H1 (cell line): Measurements from ENCODE around the gene TMPRSS11F. TPM values are rescaled to one million over a fixed set of nuclear protein-coding genes. Genes with fewer than 3 reads are reported as not detected.
A peak's percentile ranks its signal among the peaks of the same experiment; 100 is the strongest.

Experiments used
- CTCF ChIA-PET: fragments of 300-600 bp; sonication (Branson Sonifier 250); formaldehyde crosslinking; loops from one replicate; lab custom pipeline; 2021; ENCODE audit not compliant: partially characterized antibody; lab: Charles Lee
- POLR2A ChIA-PET: fragments of 300-600 bp; sonication (Branson Sonifier 250); formaldehyde crosslinking; loops from one replicate; lab custom pipeline; 2021; ENCODE audit warnings: inconsistent platforms; ENCODE audit not compliant: partially characterized antibody; lab: Charles Lee
- DNase-seq, 2 experiments: peaks; one replicate each; pipeline versions ENCODE4 v3.0.0 to v3.0.0-alpha.2; 2010 to 2022; ENCODE audit warnings: low spot score in 2 of 2, low read depth in 1 of 2, mixed read lengths in 1 of 2
- FAIRE-seq: peaks from 2 replicates; lab custom pipeline; 2011; peaks lifted over from hg19 to GRCh38; lab: Jason Lieb, UNC
- H2AFZ ChIP-seq: 2 replicates; pipeline ENCODE4 v1.8.1; 2012; ENCODE audit warnings: low read length, inconsistent platforms
- H2AK5ac ChIP-seq: 2 replicates; pipeline ENCODE4 v1.6.1; 2013; ENCODE audit warnings: low read depth, low read length
- H2BK120ac ChIP-seq: replicated peaks from 2 replicates; pipeline ENCODE3; 2013; ENCODE audit warnings: low read depth, low read length, inconsistent platforms
- H2BK12ac ChIP-seq: 2 replicates; pipeline ENCODE4 v1.6.1; 2013; ENCODE audit warnings: low read depth, low read length
- H2BK15ac ChIP-seq: 2 replicates; pipeline ENCODE4 v1.6.1; 2013; ENCODE audit warnings: low read length
- H2BK20ac ChIP-seq: 2 replicates; pipeline ENCODE4 v1.6.1; 2013; ENCODE audit warnings: low read length
- H2BK5ac ChIP-seq: 2 replicates; pipeline ENCODE4 v1.6.1; 2013; ENCODE audit warnings: low read depth, low read length
- H3K14ac ChIP-seq: 2 replicates; pipeline ENCODE4 v1.6.1; 2013; ENCODE audit warnings: inconsistent platforms; ENCODE audit not compliant: insufficient read length
- H3K18ac ChIP-seq: 2 replicates; pipeline ENCODE4 v1.6.1; 2013; ENCODE audit warnings: low read length; ENCODE audit errors: extremely low read depth
- H3K23ac ChIP-seq: 2 replicates; pipeline ENCODE4 v1.6.1; 2013; ENCODE audit warnings: inconsistent platforms; ENCODE audit not compliant: insufficient read length
- H3K23me2 ChIP-seq: 2 replicates; pipeline ENCODE4 v1.6.1; 2013; ENCODE audit warnings: low read depth, low read length
- H3K27ac ChIP-seq: 2 replicates; pipeline ENCODE4 v1.6.1; 2011; ENCODE audit warnings: low read depth, low read length, inconsistent platforms
- H3K27me3 ChIP-seq, 4 experiments: replicated peaks in 1 of 4; 1 replicate in 1 of 4; 2 replicates in 3 of 4; pipeline versions ENCODE4 v1.6.1 to v1.8.1; 2011 to 2013; ENCODE audit warnings: low read length in 3 of 4, mild to moderate bottlenecking in 3 of 4, inconsistent platforms in 2 of 4, mixed read lengths in 2 of 4, moderate library complexity in 1 of 4; ENCODE audit not compliant: control insufficient read depth in 3 of 4, insufficient read depth in 3 of 4; ENCODE audit errors: extremely low read depth in 1 of 4
- H3K36me3 ChIP-seq, 4 experiments: 2 replicates each; pipeline versions ENCODE4 v1.6.1 to v1.8.1; 2011 to 2013; ENCODE audit warnings: mild to moderate bottlenecking in 4 of 4, low read length in 3 of 4, moderate library complexity in 2 of 4, control low read depth in 1 of 4, inconsistent platforms in 1 of 4; ENCODE audit not compliant: insufficient read depth in 4 of 4, control insufficient read depth in 2 of 4
- H3K4ac ChIP-seq: replicated peaks from 2 replicates; pipeline ENCODE3; 2013; ENCODE audit warnings: low read length, low read depth, mixed read lengths, inconsistent platforms; ENCODE audit not compliant: insufficient read length
- H3K4me1 ChIP-seq, 4 experiments: replicated peaks in 1 of 4; 1 replicate in 1 of 4; 2 replicates in 3 of 4; pipeline versions ENCODE4 v1.6.1 to v1.8.1; 2011 to 2013; ENCODE audit warnings: low read length in 3 of 4, inconsistent platforms in 2 of 4, mixed read lengths in 1 of 4; ENCODE audit not compliant: insufficient read depth in 4 of 4, control insufficient read depth in 3 of 4
- H3K4me2 ChIP-seq, 2 experiments: 2 replicates each; pipeline versions ENCODE4 v1.6.1 to v1.8.1; 2011 to 2013; ENCODE audit warnings: low read depth in 2 of 2, low read length in 2 of 2, control low read depth in 1 of 2, inconsistent platforms in 1 of 2, mild to moderate bottlenecking in 1 of 2; ENCODE audit not compliant: insufficient read depth in 1 of 2
- H3K4me3 ChIP-seq, 4 experiments: fragments of 200-600, 300-600 bp in 1 of 4; sonication (generic), shearing (Covaris generic), sonication (Bioruptor Twin) in 1 of 4; 2 replicates each; pipeline versions ENCODE4 v1.5.1 to v1.8.1; 2011 to 2016; ENCODE audit warnings: low read length in 4 of 4, low read depth in 3 of 4, control low read depth in 2 of 4, inconsistent platforms in 2 of 4, mild to moderate bottlenecking in 2 of 4, mixed read lengths in 1 of 4, moderate library complexity in 1 of 4; ENCODE audit not compliant: insufficient read depth in 2 of 4; ENCODE audit errors: extremely low read depth in 1 of 4
- H3K56ac ChIP-seq: replicated peaks from 2 replicates; pipeline ENCODE3; 2013; ENCODE audit warnings: low read depth, mild to moderate bottlenecking, mixed read lengths, low read length, inconsistent platforms; ENCODE audit not compliant: insufficient read length
- H3K79me1 ChIP-seq: 2 replicates; pipeline ENCODE4 v1.6.1; 2013; ENCODE audit warnings: low read depth, low read length, control low read depth
- H3K79me2 ChIP-seq, 2 experiments: 2 replicates each; pipeline versions ENCODE4 v1.6.1 to v1.8.1; 2012 to 2013; ENCODE audit warnings: low read length in 2 of 2, mild to moderate bottlenecking in 2 of 2, inconsistent platforms in 1 of 2; ENCODE audit not compliant: insufficient read depth in 2 of 2, control insufficient read depth in 1 of 2
- H3K9ac ChIP-seq, 4 experiments: replicated peaks in 1 of 4; 1 replicate in 1 of 4; 2 replicates in 3 of 4; pipeline versions ENCODE4 v1.6.1 to v1.8.1; 2011 to 2013; ENCODE audit warnings: low read depth in 3 of 4, low read length in 3 of 4, control low read depth in 2 of 4, mild to moderate bottlenecking in 2 of 4, moderate library complexity in 2 of 4, inconsistent platforms in 1 of 4; ENCODE audit errors: extremely low read depth in 1 of 4
- H3K9me3 ChIP-seq, 2 experiments: 2 replicates each; pipeline versions ENCODE4 v1.6.1 to v1.8.1; 2012 to 2013; ENCODE audit warnings: mild to moderate bottlenecking in 2 of 2, moderate library complexity in 2 of 2, control low read depth in 1 of 2, inconsistent platforms in 1 of 2, low read depth in 1 of 2, low read length in 1 of 2, mixed read lengths in 1 of 2; ENCODE audit not compliant: insufficient read depth in 2 of 2
- H4K20me1 ChIP-seq, 2 experiments: replicated peaks in 1 of 2; 2 replicates each; pipeline versions ENCODE3 to v1.8.1; 2011 to 2013; ENCODE audit warnings: inconsistent platforms in 2 of 2, low read length in 2 of 2, mild to moderate bottlenecking in 1 of 2; ENCODE audit not compliant: insufficient read depth in 2 of 2, control insufficient read depth in 1 of 2
- H4K5ac ChIP-seq: 2 replicates; pipeline ENCODE4 v1.6.1; 2013; ENCODE audit warnings: low read length, low read depth, mixed read lengths, inconsistent platforms; ENCODE audit not compliant: insufficient read length
- H4K8ac ChIP-seq: 2 replicates; pipeline ENCODE4 v1.8.0; 2013; ENCODE audit warnings: mild to moderate bottlenecking, moderate library complexity, low read length, inconsistent platforms; ENCODE audit not compliant: insufficient read depth; ENCODE audit errors: extremely low read depth
- H4K91ac ChIP-seq: replicated peaks from 2 replicates; pipeline ENCODE3; 2013; ENCODE audit warnings: low read length, mixed read lengths, inconsistent platforms; ENCODE audit not compliant: insufficient read length
- ATF2 ChIP-seq: IDR thresholded peaks from 2 replicates; pipeline ENCODE4 v1.6.1; 2012; ENCODE audit warnings: low read length, inconsistent platforms
- BRCA1 ChIP-seq: IDR thresholded peaks from 2 replicates; pipeline ENCODE4 v1.6.1; 2012; ENCODE audit warnings: low read depth, low read length, improper control_type of control experiment
- CBX8 ChIP-seq: fragments of 300-800, 300-1000 bp; sonication (generic); IDR thresholded peaks from 2 replicates; pipeline ENCODE4 v1.7.1; 2016; ENCODE audit warnings: low read depth, low read length, borderline replicate concordance
- EP300 ChIP-seq, 2 experiments: IDR thresholded peaks; 1 replicate in 1 of 2; 2 replicates in 1 of 2; pipeline ENCODE4 v1.6.1; 2011 to 2012; ENCODE audit warnings: low read depth in 2 of 2, low read length in 2 of 2, mild to moderate bottlenecking in 2 of 2, borderline replicate concordance in 1 of 2, inconsistent platforms in 1 of 2, moderate library complexity in 1 of 2
- FOSL1 ChIP-seq: IDR thresholded peaks from 2 replicates; pipeline ENCODE4 v1.6.1; 2011; ENCODE audit warnings: mild to moderate bottlenecking, low read depth, low read length, moderate library complexity; ENCODE audit not compliant: insufficient read depth
- GTF2F1 ChIP-seq: IDR thresholded peaks from 2 replicates; pipeline ENCODE4 v1.6.1; 2012; ENCODE audit warnings: low read depth, low read length, improper control_type of control experiment, borderline replicate concordance
- HDAC2 ChIP-seq, 2 experiments: fragments of 300-600 bp in 1 of 2; sonication (generic) in 1 of 2; IDR thresholded peaks; 2 replicates each; pipeline ENCODE4 v1.6.1; 2011 to 2012; ENCODE audit warnings: low read depth in 2 of 2, low read length in 2 of 2, mild to moderate bottlenecking in 2 of 2, moderate library complexity in 2 of 2, borderline replicate concordance in 1 of 2, inconsistent platforms in 1 of 2
- TAF1 ChIP-seq: IDR thresholded peaks from 2 replicates; pipeline ENCODE4 v1.6.1; 2011; ENCODE audit warnings: mild to moderate bottlenecking, low read depth, low read length
- TAF7 ChIP-seq: optimal IDR thresholded peaks from 2 replicates; pipeline ENCODE3; 2011; ENCODE audit warnings: low read depth, mild to moderate bottlenecking, inconsistent platforms, low read length, moderate library complexity, borderline replicate concordance
- TBP ChIP-seq: IDR thresholded peaks from 2 replicates; pipeline ENCODE4 v1.6.1; 2011; ENCODE audit warnings: low read depth, low read length, improper control_type of control experiment
- WGBS, 2 experiments: shearing (Covaris generic) in 1 of 2; methylation state at CpG; one replicate each; pipeline versions ENCODE4 v1.1.6 to v1.1.7; 2013 to 2015; ENCODE audit warnings: low lambda C conversion rate in 2 of 2, mixed read lengths in 2 of 2, inconsistent platforms in 1 of 2, low coverage in 1 of 2, missing lambda C conversion rate in 1 of 2; ENCODE audit not compliant: insufficient replicate concordance in 2 of 2, insufficient coverage in 1 of 2, insufficient read length in 1 of 2; ENCODE audit errors: extremely low coverage in 1 of 2, missing lambda C conversion rate in 1 of 2; 5-methylcytosine and 5-hydroxymethylcytosine counted together
- polyA plus RNA-seq, 7 experiments: library from polyadenylated mRNA; depleted of rRNA in 3 of 7; stranded (reverse) in 5 of 7; unstranded in 2 of 7; fragments of >200 nt in 5 of 7; fragments of 200-250 nt in 2 of 7; gene quantifications; 1 replicate in 5 of 7; 2 replicates in 1 of 7; 4 replicates in 1 of 7; pipeline versions ENCODE4 v1.2.1 to v1.2.3, GENCODE V29; 2011 to 2013; ENCODE audit warnings: missing spikeins in 2 of 7, mixed read lengths in 2 of 7
- total RNA-seq: library from RNA; stranded (reverse); fragmentation: NEBNext Ultra II Directional; extraction: Animal tissue kit (Norgen Biotek cat#: 25700); gene quantifications from 2 replicates; pipeline ENCODE4 v1.2.1, GENCODE V29; 2021

TMPRSS11F gene
- total and polyA plus RNA-seq, 2 of the 8 experiments (the other 6 are each of a cell fraction or from before 2014, with no cell fraction given): not detected

- 0 out of 2 replicates have a peak overlapping the region, but pooled peaks have one; percentile 12 for H2AFZ ChIP-seq
- WGBS, 2 experiments: 69% methylated on average over 2 of the region's 2 CpGs; no CpG with 5 or more reads in 1 of the 2 experiments
- H3K23me2 ChIP-seq: no peaks in the 10 kb centered on the region
- H3K79me2 ChIP-seq: no peaks in the 10 kb centered on the region
- H3K79me1 ChIP-seq: no peaks in the 10 kb centered on the region
- no peak overlapping the region for H2BK120ac ChIP-seq
- no peak overlapping the region for H2AK5ac ChIP-seq
- TF ChIP-seq FOSL1 (no peak), CBX8 (no peak), HDAC2 (IDR thresholded peaks at IDR 0.05; ENCODE audit: borderline replicate concordance in 1 of 2, low read depth in 2 of 2, low read length in 2 of 2) (no peak), TAF7 (no peak), ATF2 (no peak), TAF1 (no peak), TBP (no peak), GTF2F1 (no peak), EP300 (IDR thresholded peaks at IDR 0.05; ENCODE audit: borderline replicate concordance in 1 of 2, low read depth in 2 of 2, low read length in 2 of 2) (no peak), BRCA1 (no peak)
- TF ChIP-seq, all 59 proteins: peak for 0
- no peaks in the 10 kb centered on the region for H3K4me1 ChIP-seq
- no peak overlapping the region for H4K5ac ChIP-seq
- no peaks in the 10 kb centered on the region for H3K36me3 ChIP-seq
- H3K14ac ChIP-seq: no peak overlapping the region
- H3K9me3 ChIP-seq: no peaks in the 10 kb centered on the region
- H3K4me3 ChIP-seq: no peak overlapping the region
- CTCF ChIA-PET: interaction anchor here (1.4 to 2.1 kb wide), 3 partner anchors 9 to 249 kb away, joined by 4 to 12 read pairs (median 7); no protein-coding TSS in a partner anchor
- H4K91ac ChIP-seq: no peak overlapping the region
- POLR2A ChIA-PET: no interaction called here
- H3K56ac ChIP-seq: no peak overlapping the region
- H2BK15ac ChIP-seq: no peak overlapping the region
- DNase-seq (no peak), FAIRE-seq (no peak)
- no peaks in the 10 kb centered on the region for H4K20me1 ChIP-seq
- H4K8ac ChIP-seq: no peak overlapping the region
- H3K27ac ChIP-seq: no peak overlapping the region
- no peak overlapping the region for H2BK5ac ChIP-seq
- no peak overlapping the region for H3K4ac ChIP-seq
- no peak overlapping the region for H3K23ac ChIP-seq
- H3K4me2 ChIP-seq: no peak overlapping the region
- no peak overlapping the region for H3K9ac ChIP-seq
- H3K27me3 ChIP-seq: no peaks in the 10 kb centered on the region
- no peak overlapping the region for H2BK12ac ChIP-seq
- H3K18ac ChIP-seq: no peak overlapping the region
- H2BK20ac ChIP-seq: no peak overlapping the region
Observed at GRCh38 chr4:68167166-68167565, 37.5 kb upstream of the TMPRSS11F start.
